Activated CD8-positive, alpha-beta T cell treated with anti-CD3 and anti-CD28 coated beads for 36 hours (primary cell): ENCODE results near the gene NUP93. TPM values are rescaled to one million over a fixed set of nuclear protein-coding genes. Genes with fewer than 3 reads are reported as not detected.

Experiments
- ATAC-seq: fragments of 200-7000 bp; cut with Tn5 transposase; one replicate; pipeline ENCODE4 v1.10.0; 2021; ENCODE audit warnings: mild to moderate bottlenecking, moderate library complexity
- CTCF ChIA-PET: fragments of 350-600 bp; sonication (Branson Sonifier 250); formaldehyde crosslinking; loops from one replicate; lab custom pipeline; 2021; ENCODE audit warnings: antibody characterized with exemption; lab: Charles Lee
- POLR2A ChIA-PET: fragments of 350-600 bp; sonication (Branson Sonifier 250); formaldehyde crosslinking; loops from one replicate; lab custom pipeline; 2021; ENCODE audit warnings: antibody characterized with exemption; lab: Charles Lee
- DNase-seq: peaks from one replicate; pipeline ENCODE4 v3.0.0-alpha.2; 2020
- H3K27ac Mint-ChIP-seq: one replicate; pipeline ENCODE4 v1.8.0; 2021; ENCODE audit warnings: mild to moderate bottlenecking, mixed read lengths
- H3K27me3 Mint-ChIP-seq: one replicate; pipeline ENCODE4 v1.8.0; 2021; ENCODE audit warnings: mixed read lengths
- H3K36me3 Mint-ChIP-seq: one replicate; pipeline ENCODE4 v1.8.0; 2021; ENCODE audit warnings: low read depth, mixed read lengths
- H3K4me1 Mint-ChIP-seq: one replicate; pipeline ENCODE4 v1.8.0; 2021; ENCODE audit warnings: low read depth, mixed read lengths
- H3K4me3 Mint-ChIP-seq: one replicate; pipeline ENCODE4 v1.8.0; 2021; ENCODE audit warnings: mild to moderate bottlenecking, moderate library complexity, mixed read lengths
- H3K9me3 Mint-ChIP-seq: one replicate; pipeline ENCODE4 v1.8.0; 2021; ENCODE audit warnings: mixed read lengths
- CTCF ChIP-seq: fragments of 200-600 bp; IDR thresholded peaks from one replicate; pipeline ENCODE4 v1.8.0; 2022; ENCODE audit warnings: antibody characterized with exemption, mild to moderate bottlenecking
- intact Hi-C: fragments of 100-400 bp; cut with micrococcal nuclease; formaldehyde crosslinking; loops from one replicate; pipeline ENCODE4 v1.10.0; 2022
- total RNA-seq, 2 experiments: library from RNA; stranded (reverse); gene quantifications; one replicate each; pipeline ENCODE4 v1.2.3, GENCODE V29; 2021

Gene NUP93
- total RNA-seq, 2 experiments from 2014 or later: 171 to 191 TPM

DNA sequence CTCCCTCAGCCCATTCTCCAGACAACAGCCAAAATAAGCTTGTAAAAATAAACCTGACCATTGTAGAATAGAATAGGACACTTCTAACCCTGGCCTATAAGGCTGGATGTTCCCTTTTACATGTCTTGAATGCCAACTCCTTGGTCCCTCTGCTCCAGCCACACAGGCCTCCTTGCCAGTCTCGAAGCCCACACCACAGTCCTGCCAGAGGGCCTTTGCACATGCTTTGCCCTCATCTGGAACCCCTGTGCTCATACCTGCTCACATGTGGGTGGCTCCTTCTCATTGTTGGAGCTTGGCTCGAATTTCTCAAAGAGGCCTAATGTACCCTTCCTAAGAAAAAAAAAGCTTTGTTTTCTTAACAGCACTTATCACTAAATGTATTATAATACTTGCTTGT lies 129.7 kb downstream of the NUP93 start:
- POLR2A ChIA-PET: interaction anchor here (1.2 to 2.2 kb wide), 6 partner anchors 10 to 88 kb away, joined by 3 to 9 read pairs (median 6); partner anchors contain the start of gene HERPUD1
- intact Hi-C loops: no loop called here
- Mint-ChIP-seq H3K36me3 (no peaks in the 10 kb centered on the region), H3K27me3 (no peaks in the 10 kb centered on the region), H3K9me3 (no peaks in the 10 kb centered on the region), H3K27ac (peak overlapping the region; percentile 71), H3K4me1 (peaks cover 44% of the 10 kb centered on the region), H3K4me3 (no peak overlapping the region)
- ATAC-seq: no peak
- no peak for TF ChIP-seq CTCF
- DNase-seq: no peak
- CTCF ChIA-PET: interaction anchor here (1.0 to 10.8 kb wide), 3 partner anchors 7 to 68 kb away, joined by 3 to 77 read pairs (median 4); partner anchors contain the start of gene SLC12A3

GRCh38 chr16:56860226-56861020 lies 130.5 kb downstream of the NUP93 start:
- DNase-seq: peak; percentile 73

GRCh38 chr16:56861092-56861610 lies 131.2 kb downstream of the NUP93 start:
- POLR2A ChIA-PET: interaction anchor here (1.2 kb wide), 1 partner anchor 71 kb away, joined by 9 read pairs; the partner anchor contains the start of gene HERPUD1
- DNase-seq: no peak
- no peaks in the 10 kb centered on the region for H3K27me3 Mint-ChIP-seq
- no peak overlapping the region for H3K4me3 Mint-ChIP-seq
- TF ChIP-seq CTCF: no peak
- H3K36me3 Mint-ChIP-seq: no peaks in the 10 kb centered on the region
- peak; percentile 12 for ATAC-seq
- H3K27ac Mint-ChIP-seq: peak overlapping the region; percentile 71
- CTCF ChIA-PET: interaction anchor here (0.7 to 2.0 kb wide), 4 partner anchors 8 to 90 kb away, joined by 3 to 5 read pairs (median 3); no protein-coding TSS in a partner anchor
- peaks cover 44% of the 10 kb centered on the region for H3K4me1 Mint-ChIP-seq
- H3K9me3 Mint-ChIP-seq: no peaks in the 10 kb centered on the region
- intact Hi-C loops: no loop called here

More at GRCh38 chr16:56860226-56861020, 130.5 kb downstream of the NUP93 start:
- ChIA-PET CTCF (interaction anchor here (0.8 to 10.8 kb wide), 5 partner anchors 7 to 90 kb away, joined by 3 to 77 read pairs (median 3); partner anchors contain the start of gene SLC12A3), POLR2A (interaction anchor here (1.2 to 2.2 kb wide), 5 partner anchors 14 to 87 kb away, joined by 3 to 9 read pairs (median 5); partner anchors contain the start of gene HERPUD1)
- intact Hi-C loops: no loop called here
- Mint-ChIP-seq H3K4me1 (peaks cover 44% of the 10 kb centered on the region), H3K27ac (peak overlapping the region; percentile 71), H3K27me3 (no peaks in the 10 kb centered on the region), H3K36me3 (no peaks in the 10 kb centered on the region), H3K4me3 (peak overlapping the region; percentile 33), H3K9me3 (no peaks in the 10 kb centered on the region)
- peak; percentile 86 for ATAC-seq
- TF ChIP-seq CTCF: no peak

DNA sequence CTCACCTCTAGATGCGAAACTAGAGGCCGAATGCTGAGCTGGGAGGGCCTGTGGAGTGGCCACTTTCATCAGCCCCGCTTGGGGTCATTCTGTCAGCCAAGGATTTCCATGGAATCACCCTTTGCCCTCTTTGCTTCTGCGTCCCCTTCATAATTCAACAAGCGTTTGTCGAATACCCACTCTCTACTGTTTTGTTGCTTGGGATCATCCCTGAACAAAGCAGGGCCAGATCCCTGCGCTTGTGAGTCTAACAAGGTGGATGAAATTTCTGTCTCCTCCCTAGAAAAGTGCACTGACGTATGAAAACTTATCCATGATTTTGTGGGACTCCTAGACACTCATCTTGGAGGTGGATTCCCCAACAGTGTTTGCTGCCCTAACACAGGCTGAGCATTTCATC lies 131.8 kb downstream of the NUP93 start:
- ATAC-seq (no peak), DNase-seq (no peak)
- CTCF ChIA-PET: interaction anchor here (0.7 to 2.5 kb wide), 4 partner anchors 8 to 103 kb away, joined by 3 to 9 read pairs (median 4); no protein-coding TSS in a partner anchor
- Mint-ChIP-seq H3K4me3 (no peak overlapping the region), H3K27ac (no peak overlapping the region), H3K4me1 (peaks cover 44% of the 10 kb centered on the region), H3K27me3 (no peaks in the 10 kb centered on the region), H3K36me3 (no peaks in the 10 kb centered on the region), H3K9me3 (no peaks in the 10 kb centered on the region)
- intact Hi-C loops: no loop called here
- TF ChIP-seq CTCF: no peak
- POLR2A ChIA-PET: interaction anchor here (0.6 kb wide), 1 partner anchor 36 kb away, joined by 3 read pairs; no protein-coding TSS in a partner anchor
